ENCODE results near the gene FANCB.

DNA sequence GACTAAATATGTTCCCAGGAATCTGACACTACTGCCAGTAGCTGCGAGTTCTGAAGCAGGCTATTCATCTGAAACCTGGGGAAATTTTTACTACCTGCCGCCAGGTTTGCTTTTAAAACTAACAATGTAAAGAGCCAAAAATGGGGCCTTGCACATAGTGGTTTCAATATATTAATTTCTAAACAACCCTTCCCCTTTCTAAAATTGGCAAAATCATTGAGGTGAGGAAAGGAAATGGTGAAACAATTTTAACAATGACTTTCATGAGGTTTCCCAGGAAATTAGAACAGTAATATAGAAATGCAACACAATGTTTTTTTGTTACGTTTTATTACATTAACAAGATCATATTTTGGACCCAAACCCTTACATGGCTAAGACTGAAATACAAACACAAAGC, 21.3 kb downstream of the FANCB start:
- no peak for TF ChIP-seq CTCF (IDR thresholded peaks at IDR 0.05)
- TF ChIP-seq POLR2A (IDR thresholded peaks at IDR 0.05) = no peak

Measured in lower leg skin (tissue), 3 donors.